AG04449 (cell line): ENCODE measurements around the gene TMEM200B.
"Not testable (repeated sequence)": the region's sequence is repeated elsewhere in the genome, so short reads cannot be mapped to it uniquely, and the experiment has no call there.

Source experiments
- CTCF ChIA-PET: fragments of 350-600 bp; formaldehyde crosslinking; extraction: SDS; loops from one replicate; lab custom pipeline; 2021; ENCODE audit warnings: antibody characterized with exemption; lab: Yijun Ruan, JAX
- POLR2A ChIA-PET: fragments of 400-600, 350-600 bp; formaldehyde crosslinking; extraction: SDS; loops from one replicate; lab custom pipeline; 2020; ENCODE audit warnings: antibody characterized with exemption, inconsistent platforms; lab: Yijun Ruan, JAX
- DNase-seq: peaks from one replicate; pipeline ENCODE4 v3.0.0-alpha.2; 2010; ENCODE audit warnings: low read depth, low spot score
- H3K4me3 ChIP-seq: 2 replicates; pipeline ENCODE4 v1.5.1; 2011; ENCODE audit warnings: low read depth, mild to moderate bottlenecking, control low read depth, low read length
- CTCF ChIP-seq: IDR thresholded peaks from one replicate; pipeline ENCODE4 v1.5.1; 2011; ENCODE audit warnings: mild to moderate bottlenecking, moderate library complexity, low read length, control low read depth, inconsistent platforms; ENCODE audit not compliant: insufficient read depth; ENCODE audit errors: missing control alignments

The TMEM200B gene

GRCh38 chr1:29144178-29144577 is 20.5 kb upstream of the TMEM200B start:
- TF ChIP-seq CTCF, result no peak
- no peak for DNase-seq
- ChIA-PET CTCF (interaction anchor here (1.9 kb wide), 1 partner anchor 20 kb away, joined by 8 read pairs; the partner anchor contains the start of gene TMEM200B), POLR2A (interaction anchor here (1.0 kb wide), 1 partner anchor 16 kb away, joined by 3 read pairs; no protein-coding TSS in a partner anchor)
- H3K4me3 ChIP-seq, result no peak overlapping the region

- no peak overlapping the region for H3K4me3 ChIP-seq
- POLR2A ChIA-PET, result no interaction called here
- DNase-seq, result no peak
- CTCF ChIA-PET, result no interaction called here
- TF ChIP-seq CTCF, result no peak
These were observed 19.0 kb upstream of the TMEM200B start for GRCh38 chr1:29142714-29143113.

- ChIA-PET CTCF (interaction anchor here (1.0 kb wide), 1 partner anchor 255 kb away, joined by 3 read pairs; no protein-coding TSS in a partner anchor), POLR2A (no interaction called here)
- no peak for TF ChIP-seq CTCF
- DNase-seq, result no peak
- H3K4me3 ChIP-seq, result no peak overlapping the region
These were observed 12.8 kb upstream of the TMEM200B start for GRCh38 chr1:29136391-29136915.

- no peak for DNase-seq
- H3K4me3 ChIP-seq, result no peak overlapping the region
- no peak for TF ChIP-seq CTCF
- ChIA-PET CTCF (interaction anchor here (1.1 kb wide), 1 partner anchor 10 kb away, joined by 7 read pairs; no protein-coding TSS in a partner anchor), POLR2A (interaction anchor here (0.5 kb wide), 1 partner anchor 193 kb away, joined by 3 read pairs; no protein-coding TSS in a partner anchor)
These were observed 11.0 kb upstream of the TMEM200B start for GRCh38 chr1:29134695-29135028.

- ChIA-PET POLR2A (no interaction called here), CTCF (no interaction called here)
- no peak for TF ChIP-seq CTCF
- no peak overlapping the region for H3K4me3 ChIP-seq
- no peak for DNase-seq
These were observed 10.4 kb upstream of the TMEM200B start for GRCh38 chr1:29133861-29134694.

- ChIA-PET CTCF (interaction anchor here (0.8 to 1.9 kb wide), 5 partner anchors 8 to 249 kb away, joined by 3 to 9 read pairs (median 3); no protein-coding TSS in a partner anchor), POLR2A (interaction anchor here (0.6 kb wide), 1 partner anchor 14 kb away, joined by 3 read pairs; no protein-coding TSS in a partner anchor)
- H3K4me3 ChIP-seq, DNase-seq: not testable (repeated sequence)
These were observed 7.4 kb upstream of the TMEM200B start for GRCh38 chr1:29131056-29131455.
